Effector memory CD4-positive, alpha-beta T cell (primary cell): ENCODE measurements around the gene HLF.

ENCODE experiments used
- DNase-seq, 3 donors: peaks; one replicate each; pipeline ENCODE4 v3.0.0-alpha.2; 2020
- H3K27ac ChIP-seq: 2 replicates; pipeline ENCODE4 v1.7.0; 2013; ENCODE audit warnings: mild to moderate bottlenecking, low read length, moderate library complexity; ENCODE audit not compliant: insufficient read depth, poor library complexity, severe bottlenecking
- H3K27me3 ChIP-seq: replicated peaks from 2 replicates; pipeline ENCODE4 v1.7.0; 2013; ENCODE audit warnings: mild to moderate bottlenecking, low read length; ENCODE audit not compliant: insufficient read depth, control insufficient read depth, poor library complexity, severe bottlenecking
- H3K36me3 ChIP-seq: 2 replicates; pipeline ENCODE4 v1.7.0; 2013; ENCODE audit warnings: mild to moderate bottlenecking, low read length, moderate library complexity; ENCODE audit not compliant: control insufficient read depth, insufficient read depth
- H3K4me1 ChIP-seq: 2 replicates; pipeline ENCODE4 v1.7.0; 2013; ENCODE audit warnings: low read length, mild to moderate bottlenecking; ENCODE audit not compliant: control insufficient read depth, insufficient read depth, poor library complexity, severe bottlenecking
- H3K4me3 ChIP-seq: 2 replicates; pipeline ENCODE4 v1.7.0; 2013; ENCODE audit warnings: low read length, low read depth, mild to moderate bottlenecking; ENCODE audit not compliant: insufficient read depth, poor library complexity, severe bottlenecking
- H3K9me3 ChIP-seq: 2 replicates; pipeline ENCODE4 v1.7.0; 2013; ENCODE audit warnings: mild to moderate bottlenecking, low read length, moderate library complexity; ENCODE audit not compliant: control insufficient read depth

Gene HLF

DNA sequence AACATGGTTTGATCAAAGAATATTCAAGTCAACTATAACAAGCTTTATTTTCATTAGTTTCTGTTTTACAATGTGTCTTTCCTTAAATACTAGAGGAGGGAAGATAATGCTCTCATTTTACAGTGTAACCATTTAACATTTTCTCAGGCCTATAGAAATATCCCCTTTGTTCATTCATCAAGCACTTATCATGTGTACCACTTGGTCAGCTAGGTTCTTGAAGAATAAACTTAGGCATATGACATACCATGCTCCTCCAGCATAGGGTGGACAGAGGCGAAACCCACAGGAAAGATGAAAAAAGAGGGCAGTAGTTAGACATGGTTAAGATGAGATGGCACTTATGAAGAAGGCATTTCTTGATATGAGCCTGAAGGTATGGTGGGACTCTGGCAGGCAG lies 34.0 kb upstream of the HLF start:
- no peak overlapping the region for H3K27ac ChIP-seq
- no peak overlapping the region for H3K4me3 ChIP-seq
- no peaks in the 10 kb centered on the region for H3K36me3 ChIP-seq
- no peak for DNase-seq
- no peaks in the 10 kb centered on the region for H3K4me1 ChIP-seq
- H3K27me3 ChIP-seq: no peaks in the 10 kb centered on the region
- no peaks in the 10 kb centered on the region for H3K9me3 ChIP-seq

DNA sequence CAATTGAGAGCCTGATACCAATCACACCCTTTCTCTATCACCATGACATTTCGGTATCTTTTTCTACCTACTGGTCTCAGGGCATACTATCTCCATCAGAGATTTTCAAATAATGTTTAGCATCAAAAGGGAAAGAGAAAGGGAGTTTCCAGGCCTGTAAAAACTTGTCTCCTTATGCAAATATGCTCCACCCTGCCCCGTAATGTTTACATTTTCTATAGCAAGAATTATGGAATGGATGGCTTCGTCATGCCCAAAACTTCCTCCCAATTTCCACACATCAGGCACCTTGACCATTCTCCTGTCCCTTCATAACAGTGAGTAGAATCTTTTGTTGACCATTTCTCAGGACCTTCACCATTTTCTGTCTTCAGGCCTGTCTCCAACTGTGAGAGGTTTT lies 30.9 kb upstream of the HLF start:
- Histone ChIP-seq H3K27me3 (no peaks in the 10 kb centered on the region), H3K9me3 (no peaks in the 10 kb centered on the region), H3K27ac (no peak overlapping the region), H3K4me3 (no peak overlapping the region), H3K4me1 (peaks cover 5% of the 10 kb centered on the region), H3K36me3 (no peaks in the 10 kb centered on the region)
- DNase-seq: no peak

DNA sequence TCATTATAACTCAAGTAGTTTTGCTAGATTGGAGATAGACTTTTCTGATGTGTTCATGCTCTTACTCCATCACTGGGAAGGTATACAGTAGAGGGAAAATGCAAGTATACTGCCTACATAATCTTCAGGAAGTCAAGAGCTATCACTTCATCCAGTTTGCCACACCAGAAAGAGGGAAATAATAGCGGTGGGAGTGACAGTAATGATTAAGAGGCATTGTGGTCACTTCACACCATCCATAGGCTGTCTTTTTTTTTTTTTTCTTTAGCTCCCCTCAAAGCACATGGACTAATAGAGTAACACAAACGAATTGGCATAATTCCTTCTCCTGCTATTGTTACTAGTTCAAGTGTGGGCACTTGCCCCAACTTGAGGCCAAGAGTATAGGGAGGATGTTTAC lies 28.4 kb upstream of the HLF start:
- H3K4me3 ChIP-seq: no peak overlapping the region
- no peak overlapping the region for H3K27ac ChIP-seq
- no peaks in the 10 kb centered on the region for H3K27me3 ChIP-seq
- no peak for DNase-seq
- no peaks in the 10 kb centered on the region for H3K36me3 ChIP-seq
- H3K4me1 ChIP-seq: peaks cover 7% of the 10 kb centered on the region
- H3K9me3 ChIP-seq: no peaks in the 10 kb centered on the region

DNA sequence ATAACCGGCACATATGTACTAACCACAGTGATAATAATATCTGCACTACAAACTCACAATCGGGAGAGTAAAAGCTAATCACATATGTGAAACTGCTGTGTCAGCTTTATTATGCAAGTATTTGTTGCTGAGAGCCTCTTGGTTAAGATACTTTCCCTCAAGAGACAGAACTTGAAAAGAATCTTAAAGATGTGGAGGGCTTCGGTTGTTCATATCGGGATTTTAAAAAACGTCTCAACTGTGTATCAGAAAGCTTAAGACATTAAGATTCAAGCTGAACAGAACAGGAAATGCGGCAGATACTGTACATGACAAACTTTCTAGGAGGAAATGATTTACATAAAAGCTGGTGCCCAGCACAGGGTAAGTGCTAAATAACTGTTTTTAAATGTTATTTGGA lies 27.5 kb upstream of the HLF start:
- Histone ChIP-seq H3K27me3 (no peaks in the 10 kb centered on the region), H3K4me1 (peaks cover 7% of the 10 kb centered on the region), H3K36me3 (no peaks in the 10 kb centered on the region), H3K27ac (peak overlapping the region; percentile 61), H3K4me3 (no peak overlapping the region), H3K9me3 (no peaks in the 10 kb centered on the region)
- DNase-seq: no peak

DNA sequence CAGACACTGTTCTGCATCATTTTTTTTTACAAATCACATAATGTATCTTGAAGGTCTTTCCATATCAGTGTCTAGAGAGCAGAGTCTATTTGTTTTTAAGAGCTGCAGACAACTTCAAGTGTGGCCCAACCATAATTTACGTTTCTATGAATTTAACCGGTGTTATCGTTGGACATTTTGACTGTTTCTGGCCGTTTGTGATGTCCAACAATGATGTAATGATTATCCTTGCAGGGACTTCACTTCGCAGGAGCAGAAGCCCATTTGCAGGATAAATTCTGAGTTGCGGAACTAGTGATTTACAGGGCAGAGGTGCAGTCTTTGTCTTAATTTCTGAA lies 26.9 kb upstream of the HLF start:
- no peaks in the 10 kb centered on the region for H3K36me3 ChIP-seq
- peak overlapping the region; percentile 64 for H3K4me3 ChIP-seq
- no peaks in the 10 kb centered on the region for H3K27me3 ChIP-seq
- H3K4me1 ChIP-seq: peaks cover 7% of the 10 kb centered on the region
- H3K27ac ChIP-seq: peak overlapping the region; percentile 61
- DNase-seq: no peak
- H3K9me3 ChIP-seq: no peaks in the 10 kb centered on the region

DNA sequence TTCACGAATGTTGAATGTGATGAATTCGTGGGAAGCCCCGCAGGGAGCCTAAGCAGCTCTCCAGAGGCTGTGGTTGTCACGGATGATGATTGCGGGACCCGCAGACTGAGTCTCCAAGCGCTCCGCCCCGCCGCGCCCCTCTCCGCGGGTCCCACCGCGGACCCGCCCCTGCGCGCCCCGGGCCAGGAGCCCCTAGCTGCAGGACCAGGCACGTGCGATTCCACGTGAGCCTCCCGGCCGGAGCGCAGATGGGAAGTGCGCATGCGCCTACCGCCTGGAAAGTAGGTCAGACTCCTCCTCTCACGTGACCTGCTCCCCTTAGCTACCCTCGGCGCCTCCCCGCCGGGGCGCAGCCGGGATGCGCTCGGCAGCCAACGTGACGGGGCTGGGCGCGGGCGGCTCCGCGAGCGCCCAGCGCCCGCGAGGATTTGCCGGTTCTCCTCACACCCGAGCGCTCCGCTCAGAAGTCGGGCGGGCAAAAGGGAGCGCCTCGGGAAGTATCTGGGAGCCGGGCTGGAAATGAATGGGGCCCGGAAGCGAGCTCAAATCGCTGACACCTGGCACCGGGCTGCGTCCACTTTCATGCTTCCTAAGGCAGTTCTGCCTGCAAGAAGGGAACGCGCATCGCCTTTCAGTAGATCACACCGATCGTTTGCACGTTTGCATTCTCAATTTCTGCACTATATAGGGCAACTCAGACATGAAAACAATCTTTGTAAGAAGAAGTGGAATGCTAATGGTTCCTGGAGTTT lies 26.4 kb upstream of the HLF start:
- Histone ChIP-seq H3K4me3 (peak overlapping the region; percentile 64), H3K27me3 (no peaks in the 10 kb centered on the region), H3K36me3 (no peaks in the 10 kb centered on the region), H3K27ac (peak overlapping the region; percentile 61), H3K9me3 (no peaks in the 10 kb centered on the region), H3K4me1 (peaks cover 7% of the 10 kb centered on the region)
- DNase-seq: peak; percentile 84 to 94 (median 91)

DNA sequence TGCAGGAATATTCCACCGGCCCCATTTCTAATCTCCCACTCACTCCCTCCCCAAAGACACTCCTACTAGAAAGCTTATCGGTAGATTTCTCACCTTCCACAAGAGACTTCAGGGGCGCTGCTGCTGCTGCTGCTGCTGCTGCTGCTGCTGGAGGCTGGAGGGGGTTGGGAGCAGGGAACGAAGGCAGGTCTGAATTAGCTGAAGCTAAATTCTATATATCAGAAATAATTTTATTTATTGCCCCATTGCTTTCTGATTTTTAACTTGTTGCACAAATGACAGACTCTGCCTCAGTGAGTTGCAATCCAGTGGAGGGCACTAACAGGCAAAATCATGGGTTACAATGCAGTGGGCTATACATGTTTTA lies 25.8 kb upstream of the HLF start:
- Histone ChIP-seq H3K4me3 (peak overlapping the region; percentile 64), H3K9me3 (no peaks in the 10 kb centered on the region), H3K27ac (peak overlapping the region; percentile 61), H3K36me3 (no peaks in the 10 kb centered on the region), H3K27me3 (no peaks in the 10 kb centered on the region), H3K4me1 (peaks cover 7% of the 10 kb centered on the region)
- no peak for DNase-seq

DNA sequence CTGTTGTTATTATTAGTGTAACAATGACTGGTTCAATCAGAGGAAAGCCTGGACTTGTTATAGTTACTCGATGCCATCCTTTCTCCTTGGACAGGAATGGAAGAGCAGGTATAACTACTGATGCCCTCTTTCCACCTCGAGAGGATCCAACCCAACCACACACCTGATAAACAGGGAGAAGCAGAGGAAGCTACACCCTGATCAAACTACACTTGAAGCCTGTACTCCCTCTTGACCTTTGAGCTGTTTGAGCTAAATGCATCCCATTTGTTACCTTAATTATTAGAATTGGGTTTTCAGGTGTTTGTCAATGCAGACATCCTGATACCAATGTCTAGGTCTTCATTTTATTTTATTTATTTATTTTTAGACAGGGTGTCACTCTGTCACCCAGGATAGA lies 23.7 kb upstream of the HLF start:
- Histone ChIP-seq H3K9me3 (no peaks in the 10 kb centered on the region), H3K27ac (no peak overlapping the region), H3K4me1 (peaks cover 7% of the 10 kb centered on the region), H3K27me3 (peaks cover 2% of the 10 kb centered on the region), H3K36me3 (no peaks in the 10 kb centered on the region), H3K4me3 (no peak overlapping the region)
- DNase-seq: no peak

DNA sequence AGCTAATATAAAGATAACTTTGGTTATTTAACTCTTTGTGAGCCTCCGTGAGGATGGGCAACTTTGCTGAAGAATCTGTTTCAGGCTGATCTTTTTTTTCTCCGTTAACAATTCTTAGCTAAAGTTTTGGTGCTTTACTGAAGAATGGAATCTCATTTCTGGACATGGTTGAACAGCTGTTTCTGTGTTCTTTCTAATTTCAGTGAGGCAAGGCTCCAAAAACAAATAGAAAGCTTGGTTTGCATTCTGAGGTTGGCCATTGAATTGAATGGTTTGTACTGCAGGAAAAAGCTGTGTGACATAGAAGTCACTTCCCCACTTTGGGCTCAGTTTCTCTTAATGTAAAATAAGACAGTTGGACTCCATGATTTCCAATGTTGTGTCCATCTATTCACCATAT lies 22.3 kb upstream of the HLF start:
- no peaks in the 10 kb centered on the region for H3K9me3 ChIP-seq
- no peak for DNase-seq

DNA sequence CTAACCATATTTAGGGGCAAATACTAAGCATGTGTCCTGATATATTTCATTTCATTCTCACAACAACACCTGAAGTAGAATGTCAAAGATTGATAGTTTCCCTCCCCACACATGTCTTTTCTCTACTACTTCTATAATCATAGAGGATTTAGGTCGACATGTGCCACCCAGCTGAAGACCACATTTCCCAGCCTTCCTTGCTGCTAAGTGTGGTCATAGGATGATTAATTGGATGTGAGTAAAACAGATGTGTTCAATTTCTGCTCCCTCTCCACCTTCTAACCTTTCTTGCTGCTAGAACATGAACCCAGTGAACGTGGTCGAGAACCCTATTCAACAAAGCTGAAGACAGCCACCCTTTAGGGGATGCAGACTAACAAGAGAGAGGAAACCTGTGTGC lies 18.8 kb upstream of the HLF start:
- Histone ChIP-seq H3K4me3 (no peak overlapping the region), H3K27ac (no peak overlapping the region), H3K36me3 (no peaks in the 10 kb centered on the region), H3K27me3 (peaks cover 2% of the 10 kb centered on the region), H3K9me3 (no peaks in the 10 kb centered on the region), H3K4me1 (no peaks in the 10 kb centered on the region)
- no peak for DNase-seq

More for the DNA sequence above, 22.3 kb upstream of the HLF start:
- no peak overlapping the region for H3K27ac ChIP-seq
- no peaks in the 10 kb centered on the region for H3K36me3 ChIP-seq
- H3K27me3 ChIP-seq: peaks cover 2% of the 10 kb centered on the region
- H3K4me1 ChIP-seq: peaks cover 7% of the 10 kb centered on the region
- H3K4me3 ChIP-seq: no peak overlapping the region
